AG04450 (cell line): ENCODE data around the gene TUBB4A. TPM values are rescaled to one million over a fixed set of nuclear protein-coding genes. Genes with fewer than 3 reads are reported as not detected.

Experiments
- CTCF ChIA-PET: fragments of 300-600, 350-600 bp; formaldehyde crosslinking; extraction: SDS; loops from one replicate; lab custom pipeline; 2022; ENCODE audit warnings: antibody characterized with exemption, inconsistent platforms; lab: Charles Lee
- POLR2A ChIA-PET: fragments of 350-600 bp; formaldehyde crosslinking; extraction: SDS; loops from one replicate; lab custom pipeline; 2021; ENCODE audit warnings: antibody characterized with exemption, inconsistent platforms; lab: Yijun Ruan, JAX
- DNase-seq: peaks from one replicate; pipeline ENCODE4 v3.0.0-alpha.2; 2011; ENCODE audit warnings: low read depth, low spot score
- H3K27ac ChIP-seq: one replicate; pipeline ENCODE4 v1.5.1; 2012; ENCODE audit warnings: low read depth, low read length, control low read depth
- H3K27me3 ChIP-seq: one replicate; pipeline ENCODE4 v1.6.0; 2012; ENCODE audit warnings: low read length; ENCODE audit not compliant: control insufficient read depth, insufficient read depth
- H3K4me3 ChIP-seq: 2 replicates; pipeline ENCODE4 v1.5.1; 2011; ENCODE audit warnings: mild to moderate bottlenecking, low read depth, low read length, control low read depth
- H3K9me3 ChIP-seq: 2 replicates; pipeline ENCODE4 v1.5.1; 2012; ENCODE audit warnings: low read length; ENCODE audit not compliant: control insufficient read depth, insufficient read depth
- polyA plus RNA-seq: library from polyadenylated mRNA; depleted of rRNA; stranded (reverse); fragments of >200 nt; gene quantifications from 2 replicates; pipeline ENCODE4 v1.2.3, GENCODE V29; 2011
- TF ChIP-seq, protein P1 (sequence below): IDR thresholded peaks from 2 replicates; pipeline ENCODE4 v1.5.1; 2011; ENCODE audit warnings: low read depth, low read length, control low read depth, inconsistent platforms

TUBB4A gene
- polyA plus RNA-seq, 1 experiment = not detected

DNA sequence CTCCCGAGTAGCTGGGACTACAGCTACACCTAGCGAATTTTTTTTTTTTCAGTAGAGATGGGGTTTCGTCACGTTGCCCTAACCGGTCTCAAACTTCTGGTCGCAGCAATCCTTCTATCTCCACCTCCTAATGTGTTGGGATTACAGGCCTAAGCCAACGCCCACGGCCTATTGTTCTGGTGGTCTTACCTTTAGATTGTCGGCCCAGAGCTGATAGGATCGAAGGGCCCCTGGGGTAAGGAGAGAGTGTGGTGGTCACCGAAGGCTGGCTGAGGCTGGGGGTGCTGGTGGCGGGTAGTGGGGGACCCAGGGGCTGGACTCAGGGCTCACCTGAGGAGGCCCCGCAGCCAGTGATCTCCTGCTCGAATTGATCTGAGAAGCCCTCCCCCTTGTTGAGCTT is 31.0 kb downstream of the TUBB4A start:
- DNase-seq = no peak
- POLR2A ChIA-PET = no interaction called here
- Histone ChIP-seq H3K4me3 (no peak overlapping the region), H3K27ac (no peak overlapping the region), H3K27me3 (peaks cover 9% of the 10 kb centered on the region), H3K9me3 (peaks cover 10% of the 10 kb centered on the region)
- CTCF ChIA-PET = no interaction called here
- TF ChIP-seq, protein P1, sequence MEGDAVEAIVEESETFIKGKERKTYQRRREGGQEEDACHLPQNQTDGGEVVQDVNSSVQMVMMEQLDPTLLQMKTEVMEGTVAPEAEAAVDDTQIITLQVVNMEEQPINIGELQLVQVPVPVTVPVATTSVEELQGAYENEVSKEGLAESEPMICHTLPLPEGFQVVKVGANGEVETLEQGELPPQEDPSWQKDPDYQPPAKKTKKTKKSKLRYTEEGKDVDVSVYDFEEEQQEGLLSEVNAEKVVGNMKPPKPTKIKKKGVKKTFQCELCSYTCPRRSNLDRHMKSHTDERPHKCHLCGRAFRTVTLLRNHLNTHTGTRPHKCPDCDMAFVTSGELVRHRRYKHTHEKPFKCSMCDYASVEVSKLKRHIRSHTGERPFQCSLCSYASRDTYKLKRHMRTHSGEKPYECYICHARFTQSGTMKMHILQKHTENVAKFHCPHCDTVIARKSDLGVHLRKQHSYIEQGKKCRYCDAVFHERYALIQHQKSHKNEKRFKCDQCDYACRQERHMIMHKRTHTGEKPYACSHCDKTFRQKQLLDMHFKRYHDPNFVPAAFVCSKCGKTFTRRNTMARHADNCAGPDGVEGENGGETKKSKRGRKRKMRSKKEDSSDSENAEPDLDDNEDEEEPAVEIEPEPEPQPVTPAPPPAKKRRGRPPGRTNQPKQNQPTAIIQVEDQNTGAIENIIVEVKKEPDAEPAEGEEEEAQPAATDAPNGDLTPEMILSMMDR = no peak

DNA sequence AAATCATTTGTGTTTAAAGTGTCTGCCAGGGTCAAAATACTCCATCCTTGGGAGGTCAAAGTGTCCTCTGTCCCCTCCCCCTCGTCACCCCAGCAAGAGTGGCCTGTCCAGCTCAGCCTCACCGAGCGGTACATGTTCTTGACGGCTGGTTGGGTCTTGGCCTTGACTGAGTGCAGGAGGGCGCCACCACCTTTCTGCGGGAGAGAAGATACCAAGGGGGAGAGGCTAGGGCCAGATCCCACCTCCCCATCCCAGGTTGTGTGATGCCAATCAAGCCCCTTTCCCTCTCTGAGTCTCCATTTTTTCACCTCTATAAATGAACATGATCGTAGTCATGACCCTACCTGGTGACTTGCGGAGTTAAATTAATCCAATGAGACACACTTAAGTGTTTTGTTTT is 31.9 kb downstream of the TUBB4A start:
- H3K27me3 ChIP-seq = peaks cover 7% of the 10 kb centered on the region
- CTCF ChIA-PET = no interaction called here
- H3K27ac ChIP-seq = no peak overlapping the region
- no peak overlapping the region for H3K4me3 ChIP-seq
- POLR2A ChIA-PET = interaction anchor here (1.2 kb wide), 1 partner anchor 77 kb away, joined by 3 read pairs; the partner anchor contains the start of gene GTF2F1
- H3K9me3 ChIP-seq = peaks cover 1% of the 10 kb centered on the region; the same call in 1 of the 2 replicates
- DNase-seq = no peak
- TF ChIP-seq, protein P1 = no peak

DNA sequence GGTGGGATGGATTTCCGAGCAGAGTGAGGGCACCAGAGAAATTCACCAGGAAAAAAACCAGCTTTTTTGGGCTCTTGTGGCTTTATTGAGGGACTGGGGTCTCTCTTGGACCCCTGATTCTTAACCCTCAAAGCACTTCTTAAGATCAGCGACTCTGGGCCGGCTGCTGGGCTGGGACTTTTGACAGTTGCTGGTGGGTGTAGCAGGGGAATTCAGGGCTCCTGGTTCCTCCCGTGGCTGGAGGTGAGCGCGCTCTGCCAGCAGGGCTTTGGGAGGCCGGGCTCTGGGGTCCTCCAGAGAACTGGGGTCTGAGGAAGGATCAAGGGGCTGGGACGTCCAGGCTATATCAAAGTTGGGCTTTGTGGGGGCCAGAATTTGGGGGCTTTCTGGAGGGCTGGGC is 34.7 kb downstream of the TUBB4A start:
- peaks cover 22% of the 10 kb centered on the region for H3K27me3 ChIP-seq
- H3K27ac ChIP-seq = no peak overlapping the region
- TF ChIP-seq, protein P1 = no peak
- ChIA-PET POLR2A (no interaction called here), CTCF (no interaction called here)
- H3K4me3 ChIP-seq = no peak overlapping the region
- no peaks in the 10 kb centered on the region; the same call in 1 of the 2 replicates for H3K9me3 ChIP-seq
- DNase-seq = no peak

DNA sequence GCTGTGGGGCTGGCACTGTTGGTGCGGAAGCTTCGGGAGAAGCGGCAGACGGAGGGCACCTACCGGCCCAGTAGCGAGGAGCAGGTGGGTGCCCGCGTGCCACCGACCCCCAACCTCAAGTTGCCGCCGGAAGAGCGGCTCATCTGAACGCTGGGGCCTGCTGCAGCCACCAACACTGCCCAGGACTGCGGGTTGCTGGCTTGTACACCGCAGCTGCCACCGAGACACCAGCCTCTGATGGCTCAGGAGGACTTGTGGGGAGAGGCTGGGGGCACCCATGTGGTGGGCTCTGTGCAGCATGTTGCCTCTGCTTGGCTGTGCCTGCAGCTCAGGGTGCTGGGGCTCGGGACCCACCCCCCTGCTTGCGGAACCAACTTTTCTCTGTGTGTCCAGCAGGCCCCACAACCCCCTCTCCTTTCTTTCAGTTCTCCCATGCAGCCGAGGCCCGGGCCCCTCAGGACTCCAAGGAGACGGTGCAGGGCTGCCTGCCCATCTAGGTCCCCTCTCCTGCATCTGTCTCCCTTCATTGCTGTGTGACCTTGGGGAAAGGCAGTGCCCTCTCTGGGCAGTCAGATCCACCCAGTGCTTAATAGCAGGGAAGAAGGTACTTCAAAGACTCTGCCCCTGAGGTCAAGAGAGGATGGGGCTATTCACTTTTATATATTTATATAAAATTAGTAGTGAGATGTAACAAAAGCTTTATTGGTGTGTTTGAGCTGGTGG is 35.4 kb downstream of the TUBB4A start:
- H3K9me3 ChIP-seq = no peaks in the 10 kb centered on the region; the same call in 1 of the 2 replicates
- CTCF ChIA-PET = no interaction called here
- TF ChIP-seq, protein P1 = no peak
- DNase-seq = no peak
- no peak overlapping the region for H3K4me3 ChIP-seq
- POLR2A ChIA-PET = no interaction called here
- H3K27ac ChIP-seq = no peak overlapping the region
- H3K27me3 ChIP-seq = peaks cover 22% of the 10 kb centered on the region

DNA sequence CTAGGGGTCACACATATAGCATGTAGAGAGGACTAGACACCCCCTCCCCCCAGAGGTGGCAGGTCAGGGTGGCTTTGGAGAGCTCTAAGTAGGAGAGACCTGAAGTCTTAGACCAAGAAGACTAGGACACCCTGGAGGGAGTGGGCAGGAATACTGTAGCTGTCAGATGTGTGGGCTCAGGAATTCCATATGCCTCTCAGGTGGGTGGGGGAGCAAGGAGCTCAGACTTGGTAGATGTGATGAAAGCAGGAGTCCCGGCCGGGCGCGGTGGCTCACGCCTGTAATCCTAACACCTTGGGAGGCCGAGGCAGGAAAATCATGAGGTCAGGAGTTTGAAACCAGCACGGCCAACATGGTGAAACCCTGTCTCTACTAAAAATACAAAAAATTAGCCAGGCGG is 36.4 kb downstream of the TUBB4A start:
- Histone ChIP-seq H3K4me3 (no peak overlapping the region), H3K27ac (no peak overlapping the region), H3K9me3 (no peaks in the 10 kb centered on the region), H3K27me3 (peaks cover 22% of the 10 kb centered on the region)
- TF ChIP-seq, protein P1 = no peak
- DNase-seq = no peak
- POLR2A ChIA-PET = no interaction called here
- CTCF ChIA-PET = no interaction called here
